Measurements from ENCODE around the gene CROCC2.

Gene CROCC2

GRCh38 chr2:241020629-241021190, 114.6 kb downstream of the CROCC2 start:
- no peak for FAIRE-seq

- FAIRE-seq: no peak
Observed at GRCh38 chr2:241025639-241026038, 119.5 kb downstream of the CROCC2 start.

GRCh38 chr2:241029599-241030332, 123.6 kb downstream of the CROCC2 start:
- FAIRE-seq: no peak

GRCh38 chr2:241030333-241030680, 124.2 kb downstream of the CROCC2 start:
- FAIRE-seq: no peak

GRCh38 chr2:241030883-241031282, 124.7 kb downstream of the CROCC2 start:
- no peak for FAIRE-seq

GRCh38 chr2:241031436-241032165, 125.5 kb downstream of the CROCC2 start:
- FAIRE-seq: no peak

- FAIRE-seq: no peak
Observed at GRCh38 chr2:241033336-241033987, 127.3 kb downstream of the CROCC2 start.

- FAIRE-seq: no peak
Observed at GRCh38 chr2:241033994-241034393, 127.9 kb downstream of the CROCC2 start.

- FAIRE-seq: no peak
Observed at GRCh38 chr2:241034490-241035141, 128.5 kb downstream of the CROCC2 start.

GRCh38 chr2:241035142-241035817, 129.1 kb downstream of the CROCC2 start:
- no peak for FAIRE-seq

- FAIRE-seq: no peak
Observed at GRCh38 chr2:241035818-241036396, 129.8 kb downstream of the CROCC2 start.

GRCh38 chr2:241036397-241036963, 130.3 kb downstream of the CROCC2 start:
- no peak for FAIRE-seq

- no peak for FAIRE-seq
Observed at GRCh38 chr2:241036964-241037421, 130.9 kb downstream of the CROCC2 start.

GRCh38 chr2:241037498-241037897, 131.4 kb downstream of the CROCC2 start:
- FAIRE-seq: no peak

GRCh38 chr2:241038374-241039180, 132.4 kb downstream of the CROCC2 start:
- FAIRE-seq: no peak

GRCh38 chr2:241039416-241039815, 133.3 kb downstream of the CROCC2 start:
- FAIRE-seq: no peak

- no peak for FAIRE-seq
Observed at GRCh38 chr2:241040081-241040803, 134.1 kb downstream of the CROCC2 start.

- no peak for FAIRE-seq
Observed at GRCh38 chr2:241041589-241042158, 135.5 kb downstream of the CROCC2 start.
